ENCODE data around the gene EFEMP2. TPM values are rescaled to one million over a fixed set of nuclear protein-coding genes. Genes with fewer than 3 reads are reported as not detected.

EFEMP2 gene
- total and polyA plus RNA-seq, 4 donors: 34.2 to 67.0 (median 53.8) TPM

GRCh38 chr11:65871811-65872548, 620 bp downstream of the EFEMP2 start:
- H3K4me3 ChIP-seq: peak overlapping the region; percentile 15
- WGBS, 2 donors: 31 to 46% methylated on average over 26 of the region's 26 CpGs
- DNase-seq (peak in 2 of 3 donors; percentile 37 to 42), ATAC-seq (ENCODE audit: insufficient read depth, low FRiP score) (no peak)
- H3K9me3 ChIP-seq (ENCODE audit: control insufficient read depth in 4 of 4, insufficient read depth in 3 of 4, low read length in 3 of 4): no peaks in the 10 kb centered on the region
- H3K36me3 ChIP-seq (ENCODE audit: control insufficient read depth in 4 of 4, insufficient read depth in 4 of 4, low read length in 4 of 4): peaks cover 0 to 34% (median 13%) of the 10 kb centered on the region in 4 donors
- H3K9ac ChIP-seq (ENCODE audit: insufficient read depth in 1 of 2, low read length in 2 of 2): peak overlapping the region; percentile 61 to 74
- no peaks in the 10 kb centered on the region for H3K27me3 ChIP-seq (ENCODE audit: control insufficient read depth in 3 of 3, insufficient read depth in 3 of 3, low read length in 2 of 3)
- H3K4me1 ChIP-seq (ENCODE audit: control insufficient read depth in 5 of 5, insufficient read depth in 5 of 5, low read length in 5 of 5): peaks cover 0 to 27% (median 9%) of the 10 kb centered on the region in 5 donors
- H3K27ac ChIP-seq (ENCODE audit: low read depth in 1 of 2, low read length in 1 of 2): peak overlapping the region; percentile 67 to 89
- TF ChIP-seq CTCF (IDR thresholded peaks at IDR 0.05; ENCODE audit: control extremely low read depth, extremely low read depth): no peak

GRCh38 chr11:65870706-65871681, 1.6 kb downstream of the EFEMP2 start:
- Histone ChIP-seq H3K4me3 (no peak overlapping the region), H3K4me1 (ENCODE audit: control insufficient read depth in 5 of 5, insufficient read depth in 5 of 5, low read length in 5 of 5) (peaks cover 0 to 27% (median 9%) of the 10 kb centered on the region in 5 donors)
- 57 to 62% methylated on average over 24 of the region's 24 CpGs for WGBS, 2 donors

GRCh38 chr11:65870307-65870658, 2.3 kb downstream of the EFEMP2 start:
- H3K9me3 ChIP-seq (ENCODE audit: control insufficient read depth in 4 of 4, insufficient read depth in 3 of 4, low read length in 3 of 4): no peaks in the 10 kb centered on the region
- ATAC-seq (ENCODE audit: insufficient read depth, low FRiP score) (no peak), DNase-seq (no peak)
- H3K4me1 ChIP-seq (ENCODE audit: control insufficient read depth in 5 of 5, insufficient read depth in 5 of 5, low read length in 5 of 5): peaks cover 0 to 27% (median 9%) of the 10 kb centered on the region in 5 donors
- no peak overlapping the region for H3K4me3 ChIP-seq
- 47 to 74% methylated on average over 11 of the region's 11 CpGs for WGBS, 2 donors
- H3K9ac ChIP-seq (ENCODE audit: insufficient read depth in 1 of 2, low read length in 2 of 2): no peak overlapping the region
- peak overlapping the region in 1 of 2 donors; percentile 2 for H3K27ac ChIP-seq (ENCODE audit: low read depth in 1 of 2, low read length in 1 of 2)
- H3K27me3 ChIP-seq (ENCODE audit: control insufficient read depth in 3 of 3, insufficient read depth in 3 of 3, low read length in 2 of 3): no peaks in the 10 kb centered on the region
- H3K36me3 ChIP-seq (ENCODE audit: control insufficient read depth in 4 of 4, insufficient read depth in 4 of 4, low read length in 4 of 4): peaks cover 8 to 37% (median 20%) of the 10 kb centered on the region in 4 donors
- TF ChIP-seq CTCF (IDR thresholded peaks at IDR 0.05; ENCODE audit: control extremely low read depth, extremely low read depth): no peak

More at GRCh38 chr11:65870706-65871681, 1.6 kb downstream of the EFEMP2 start:
- Histone ChIP-seq H3K9ac (ENCODE audit: insufficient read depth in 1 of 2, low read length in 2 of 2) (peak overlapping the region in 1 of 2 donors; percentile 61), H3K27ac (ENCODE audit: low read depth in 1 of 2, low read length in 1 of 2) (peak overlapping the region; percentile 67 to 89), H3K36me3 (ENCODE audit: control insufficient read depth in 4 of 4, insufficient read depth in 4 of 4, low read length in 4 of 4) (peaks cover 4 to 34% (median 17%) of the 10 kb centered on the region in 4 donors), H3K27me3 (ENCODE audit: control insufficient read depth in 3 of 3, insufficient read depth in 3 of 3, low read length in 2 of 3) (no peaks in the 10 kb centered on the region), H3K9me3 (ENCODE audit: control insufficient read depth in 4 of 4, insufficient read depth in 3 of 4, low read length in 3 of 4) (no peaks in the 10 kb centered on the region)
- no peak for TF ChIP-seq CTCF (IDR thresholded peaks at IDR 0.05; ENCODE audit: control extremely low read depth, extremely low read depth)
- ATAC-seq (ENCODE audit: insufficient read depth, low FRiP score): no peak
- DNase-seq: peak in 1 of 3 donors; percentile 41
